Limb (tissue), 2 donors: ENCODE measurements around the gene LBR.
"Not testable (repeated sequence)": the region's sequence is repeated elsewhere in the genome, so short reads cannot be mapped to it uniquely, and the experiment has no call there.

Experiments used
- DNase-seq, 2 donors: peaks; one replicate each; pipeline ENCODE4 v3.0.0-alpha.2; 2016; ENCODE audit errors: extremely low spot score in 2 of 2

Gene LBR

GRCh38 chr1:225427235-225428067 lies at the start of gene LBR:
Gene LBR (minus strand): TSS chr1:225428038. CDS start chr1:225424075, 3,963 bp downstream.
- peak in 1 of 2 donors; percentile 42 for DNase-seq

- DNase-seq: no peak
Observed at GRCh38 chr1:225477296-225477911, 49.6 kb upstream of the LBR start.

- no peak for DNase-seq
Observed at GRCh38 chr1:225476538-225476988, 48.7 kb upstream of the LBR start.

DNA sequence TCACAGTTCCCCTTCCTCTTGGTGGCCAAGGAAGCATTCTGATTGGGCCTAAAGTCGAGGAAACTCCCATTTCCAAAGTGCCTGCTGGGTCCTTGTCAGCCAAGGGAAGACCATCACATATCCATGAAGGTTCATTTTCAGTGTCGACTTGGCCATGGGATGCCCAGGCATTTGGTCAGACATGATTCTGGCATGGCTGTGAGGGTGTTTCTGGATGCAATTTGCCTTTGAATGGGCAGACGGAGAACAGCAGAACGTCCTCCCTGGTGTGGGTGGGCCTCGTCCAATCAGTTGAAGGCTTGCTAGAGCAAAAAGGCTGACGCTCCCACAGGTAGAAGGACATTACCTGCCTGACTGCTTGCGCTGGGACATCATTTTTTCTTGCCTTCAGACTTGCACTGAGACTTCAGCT lies 48.3 kb upstream of the LBR start:
- DNase-seq: no peak

GRCh38 chr1:225474986-225475820 lies 47.4 kb upstream of the LBR start:
- peak; percentile 77 to 92 for DNase-seq

DNA sequence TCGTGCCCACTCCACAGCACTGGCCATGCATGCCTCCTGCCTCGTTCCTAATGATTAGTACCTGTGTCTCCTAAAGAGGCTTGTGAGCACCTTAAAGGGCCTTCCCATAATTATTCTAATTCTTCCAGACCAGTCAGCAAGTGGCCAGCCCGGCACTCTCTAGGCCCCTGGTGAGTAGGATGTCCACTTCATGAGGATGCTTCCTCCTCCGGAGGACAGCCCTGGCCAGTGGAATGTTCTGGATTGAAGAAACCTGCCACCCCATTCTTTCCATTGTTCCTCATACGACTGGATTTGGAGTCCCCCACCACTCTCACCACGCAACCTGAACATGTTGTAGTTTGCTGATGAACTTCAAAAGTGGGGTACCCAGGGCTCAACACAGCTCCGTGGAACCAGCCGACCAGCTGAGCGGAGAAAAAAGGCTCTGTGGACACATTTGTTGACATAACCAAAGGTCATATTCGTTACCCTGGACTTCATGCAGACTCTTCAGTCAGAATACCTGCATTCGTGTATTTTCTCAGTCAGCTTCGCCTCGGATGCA lies 46.7 kb upstream of the LBR start:
- DNase-seq: no peak

GRCh38 chr1:225473676-225474438 lies 46.0 kb upstream of the LBR start:
- not testable (repeated sequence) for DNase-seq

GRCh38 chr1:225473266-225473665 lies 45.4 kb upstream of the LBR start:
- DNase-seq: not testable (repeated sequence)

DNA sequence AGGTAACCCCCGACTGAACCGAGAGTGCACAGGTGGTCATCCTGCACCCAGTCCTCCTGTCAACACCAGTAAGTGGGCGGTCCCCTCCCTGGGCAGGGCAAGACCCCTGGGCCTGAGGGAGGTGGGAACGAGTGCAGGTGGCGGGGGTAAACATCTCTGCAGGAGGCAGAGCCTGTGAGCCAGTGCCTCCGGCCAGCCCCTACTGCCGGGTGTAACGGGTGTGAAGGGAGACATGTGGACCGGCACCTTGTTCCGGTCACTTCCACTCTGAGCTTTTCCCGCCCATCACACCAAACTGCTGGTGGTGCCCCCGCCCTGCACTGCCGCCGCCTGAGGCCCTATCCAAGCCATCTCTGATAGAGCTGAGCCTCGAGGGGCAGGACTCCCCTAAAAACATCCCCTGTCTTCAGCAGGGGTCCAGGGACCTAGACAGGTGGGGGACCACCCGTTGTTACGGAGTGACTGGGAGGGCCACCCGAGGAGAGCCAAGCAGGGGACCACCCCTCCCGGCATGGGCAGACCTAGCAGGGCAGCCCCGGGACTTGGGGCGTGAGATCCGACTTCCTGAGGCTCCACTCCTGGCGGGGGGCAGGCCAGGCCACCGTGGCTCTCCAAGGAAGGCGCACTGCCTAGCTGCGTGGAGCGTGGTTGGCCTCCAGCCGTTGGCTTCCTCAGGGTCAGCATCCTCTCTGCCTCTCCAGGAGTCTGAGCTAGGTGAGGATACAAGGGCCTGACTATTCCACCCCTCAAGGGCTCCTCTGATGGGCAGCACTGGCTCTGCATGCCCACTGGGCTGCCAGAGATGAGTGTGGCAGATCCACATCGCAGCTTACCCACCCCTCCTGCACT lies 43.8 kb upstream of the LBR start:
- DNase-seq: no peak

DNA sequence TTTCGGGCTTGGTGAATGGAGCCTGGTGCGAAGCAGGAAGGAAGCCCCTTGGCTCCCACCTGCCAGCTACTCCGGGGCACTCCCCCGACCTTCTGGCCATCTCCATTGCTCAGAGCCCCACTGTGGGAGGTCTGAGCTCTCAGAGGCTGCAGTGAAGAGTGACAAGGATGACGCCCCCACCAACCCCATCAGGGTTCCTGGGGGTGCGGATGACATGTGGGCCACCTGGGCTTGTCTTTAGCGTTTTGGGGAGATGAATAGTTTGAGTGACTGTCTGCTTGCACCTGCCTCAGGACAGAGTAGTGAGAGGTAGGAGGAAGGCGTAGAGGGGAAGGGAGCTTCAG lies 43.2 kb upstream of the LBR start:
- no peak for DNase-seq

DNA sequence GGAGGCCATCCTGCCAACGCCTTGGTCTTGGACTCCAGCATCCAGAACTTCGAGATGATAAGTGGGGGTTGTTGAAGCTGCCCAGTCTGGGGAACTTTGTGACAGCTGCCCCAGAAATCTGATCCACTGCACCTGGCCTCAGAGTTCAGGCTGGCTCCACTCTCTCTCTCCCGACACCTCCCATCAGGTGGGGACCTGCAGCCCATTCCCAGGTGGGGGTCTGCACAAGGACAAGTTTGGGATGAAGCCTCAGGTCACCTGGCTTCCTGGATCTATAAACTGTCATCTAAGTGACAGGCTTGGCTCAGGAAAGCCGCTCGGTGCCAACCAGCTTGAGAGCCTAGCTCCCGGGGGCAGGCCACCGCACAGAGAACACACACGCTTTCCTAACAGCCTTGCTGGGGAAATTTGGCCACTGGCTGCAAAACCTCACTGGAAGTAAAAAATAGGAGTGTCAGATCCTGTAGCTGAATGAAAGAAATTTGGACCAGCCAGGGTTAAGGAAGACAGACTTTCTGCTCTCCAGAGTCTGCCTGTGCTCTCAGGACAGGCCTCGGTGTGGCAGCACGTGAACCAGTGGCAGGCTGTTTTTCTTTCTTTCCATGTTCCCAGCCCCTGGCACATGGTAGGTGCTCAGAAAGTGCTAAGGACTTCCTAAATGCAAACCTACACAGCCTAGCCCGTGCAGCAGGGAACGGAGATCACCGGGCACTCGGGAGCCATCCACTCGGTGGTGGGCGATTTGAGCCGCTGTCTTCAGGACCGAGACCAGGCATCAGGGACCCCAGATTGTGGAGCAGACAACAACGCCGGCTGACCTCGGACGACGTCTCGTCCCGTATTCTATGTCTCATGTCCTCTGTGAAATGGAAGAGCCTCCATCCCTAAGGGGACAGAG lies 42.6 kb upstream of the LBR start:
- no peak for DNase-seq

DNA sequence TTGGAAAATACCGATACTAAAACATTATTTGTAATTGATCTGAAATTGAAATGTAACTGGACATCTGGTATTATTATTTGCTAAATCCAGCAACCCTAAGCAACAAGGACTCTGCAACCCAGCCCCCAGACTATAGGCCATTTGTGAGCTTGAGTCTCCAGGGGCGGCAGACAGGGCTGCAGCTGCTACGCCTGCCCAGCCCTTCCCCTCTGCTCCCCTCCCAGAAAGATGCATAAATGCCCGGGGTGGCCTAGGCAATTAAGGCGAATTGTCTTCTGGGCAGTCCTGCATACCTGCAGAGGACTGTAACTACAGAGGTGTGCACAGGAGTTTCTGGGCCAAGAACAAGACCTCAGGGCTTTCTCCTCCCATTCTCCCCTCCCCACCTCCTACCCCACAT lies 41.2 kb upstream of the LBR start:
- DNase-seq: no peak

DNA sequence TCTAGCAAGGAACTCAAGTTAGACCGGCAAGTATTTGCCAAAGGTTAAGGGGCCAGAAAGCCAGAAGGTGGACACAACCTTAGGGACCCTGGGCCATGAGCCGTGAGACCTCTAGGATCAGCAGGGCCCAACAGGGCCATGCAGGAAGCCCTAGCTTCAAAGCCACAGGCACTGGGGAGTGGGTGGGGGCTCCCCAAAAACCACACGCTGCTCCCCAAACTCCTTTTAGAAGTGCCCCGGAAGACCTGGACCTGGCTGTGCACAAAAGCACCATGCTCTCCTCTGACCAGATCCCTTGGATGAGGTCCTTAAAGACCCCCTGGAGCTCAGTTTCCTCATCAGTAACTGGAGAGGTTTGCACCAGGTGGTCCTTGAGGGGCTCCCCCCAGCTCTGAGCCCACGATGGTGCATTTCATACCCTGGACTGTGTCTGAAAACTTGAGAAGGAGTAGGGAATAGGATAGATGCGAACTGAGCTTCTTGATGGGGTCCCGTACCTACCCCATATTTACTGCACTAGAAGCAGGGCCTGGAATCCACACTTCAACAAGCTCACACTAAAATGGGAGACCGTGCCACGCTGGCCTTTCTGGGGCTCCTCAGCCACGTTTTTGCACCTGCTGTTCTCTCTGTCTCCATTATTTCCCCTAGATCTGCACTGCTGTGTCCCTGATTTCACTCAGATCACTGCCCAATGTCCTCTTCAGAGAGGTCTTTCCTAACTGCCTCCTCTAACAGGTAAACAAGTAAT lies 40.6 kb upstream of the LBR start:
- DNase-seq: no peak

GRCh38 chr1:225467193-225468020 lies 39.6 kb upstream of the LBR start:
- DNase-seq: no peak

DNA sequence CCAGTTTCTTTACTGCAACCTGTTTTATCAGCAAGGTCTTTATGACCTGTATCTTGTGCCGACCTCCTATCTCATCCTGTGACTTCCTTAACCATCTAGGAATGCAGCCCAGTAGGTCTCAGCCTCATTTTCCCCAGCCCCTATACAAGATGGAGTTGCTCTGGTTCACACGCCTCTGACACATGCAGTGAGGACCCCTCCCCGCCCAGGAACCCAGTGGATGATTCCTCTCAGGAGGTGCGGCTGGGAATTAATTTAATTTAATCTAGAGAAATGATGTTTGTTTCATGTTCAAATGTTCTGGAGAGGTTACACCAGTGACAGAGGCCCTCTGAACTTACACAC lies 39.0 kb upstream of the LBR start:
- DNase-seq: no peak

DNA sequence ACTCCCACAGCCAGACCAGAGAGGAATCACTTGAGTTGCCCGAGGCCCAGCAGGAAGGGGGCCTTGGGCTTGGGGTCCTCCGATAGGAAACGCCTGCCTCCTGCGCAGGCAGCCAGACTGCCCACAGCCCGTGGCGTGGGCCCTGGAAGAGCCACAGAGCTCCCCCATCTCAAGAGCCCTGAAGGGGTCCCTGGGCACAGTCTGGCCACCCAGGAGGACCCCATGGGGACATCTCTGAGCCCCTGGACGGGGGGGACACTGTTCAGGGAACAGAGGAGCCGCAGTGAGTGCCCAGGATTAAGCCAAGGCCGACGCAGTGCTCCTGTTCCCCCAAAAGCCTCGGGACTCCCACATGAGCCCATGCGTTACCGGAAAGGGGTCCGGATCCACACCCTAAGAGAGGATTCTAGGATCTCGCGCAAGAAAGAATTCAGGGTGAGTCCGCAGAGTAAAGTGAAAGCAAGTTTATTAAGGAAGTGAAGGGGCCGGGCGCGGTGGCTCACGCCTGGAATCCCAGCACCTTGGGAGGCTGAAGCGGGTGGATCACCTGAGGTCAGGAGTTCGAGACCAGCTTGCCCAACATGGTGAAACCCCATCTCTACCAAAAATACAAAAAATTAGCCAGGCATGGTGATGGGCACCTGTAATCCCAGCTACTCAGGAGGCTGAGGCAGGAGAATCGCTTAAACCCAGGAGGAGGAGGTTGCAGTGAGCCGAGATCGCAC lies 38.1 kb upstream of the LBR start:
- no peak for DNase-seq
